ENCODE measurements around the gene IRF1.

IRF1 gene

GRCh38 chr5:132500931-132501628, 10.5 kb upstream of the IRF1 start:
- peak; percentile 93 for FAIRE-seq
- DNase-seq (ENCODE audit: insufficient read length, low spot score), result no peak

GRCh38 chr5:132500244-132500930, 9.8 kb upstream of the IRF1 start:
- FAIRE-seq, result no peak
- no peak for DNase-seq (ENCODE audit: insufficient read length, low spot score)

GRCh38 chr5:132499440-132500243, 9.1 kb upstream of the IRF1 start:
- DNase-seq (ENCODE audit: insufficient read length, low spot score) (no peak), FAIRE-seq (no peak)

- DNase-seq (ENCODE audit: insufficient read length, low spot score) (no peak), FAIRE-seq (no peak)
These were observed 8.2 kb upstream of the IRF1 start for GRCh38 chr5:132498686-132499271.

- FAIRE-seq, result no peak
These were observed 7.6 kb upstream of the IRF1 start for GRCh38 chr5:132498152-132498551.

GRCh38 chr5:132497488-132497997, 7.0 kb upstream of the IRF1 start:
- peak; percentile 70 for FAIRE-seq
- DNase-seq (ENCODE audit: insufficient read length, low spot score), result no peak

More at GRCh38 chr5:132498152-132498551, 7.6 kb upstream of the IRF1 start:
- no peak for DNase-seq (ENCODE audit: insufficient read length, low spot score)

- peak; percentile 63 for DNase-seq (ENCODE audit: insufficient read length, low spot score)
- peak; percentile 82 for FAIRE-seq
These were observed 6.3 kb upstream of the IRF1 start for GRCh38 chr5:132496631-132497487.

GRCh38 chr5:132496191-132496630, 5.6 kb upstream of the IRF1 start:
- DNase-seq (ENCODE audit: insufficient read length, low spot score) (no peak), FAIRE-seq (peak; percentile 85)

GRCh38 chr5:132495667-132496190, 5.2 kb upstream of the IRF1 start:
- FAIRE-seq (peak; percentile 75), DNase-seq (ENCODE audit: insufficient read length, low spot score) (no peak)

- no peak for DNase-seq (ENCODE audit: insufficient read length, low spot score)
These were observed 3.2 kb upstream of the IRF1 start for GRCh38 chr5:132493821-132494220.

GRCh38 chr5:132493241-132493640, 2.7 kb upstream of the IRF1 start:
- FAIRE-seq, result no peak
- no peak for DNase-seq (ENCODE audit: insufficient read length, low spot score)

More at GRCh38 chr5:132493821-132494220, 3.2 kb upstream of the IRF1 start:
- FAIRE-seq, result peak; percentile 18

GRCh38 chr5:132492386-132493125, 2.0 kb upstream of the IRF1 start:
- no peak for FAIRE-seq
- no peak for DNase-seq (ENCODE audit: insufficient read length, low spot score)

- DNase-seq (ENCODE audit: insufficient read length, low spot score) (no peak), FAIRE-seq (peak; percentile 90)
These were observed 1.1 kb upstream of the IRF1 start for GRCh38 chr5:132491368-132492364.

- no peak for DNase-seq (ENCODE audit: insufficient read length, low spot score)
- no peak for FAIRE-seq
These were observed 596 bp downstream of the IRF1 start for GRCh38 chr5:132489871-132490483.

- FAIRE-seq (peak; percentile 82), DNase-seq (ENCODE audit: insufficient read length, low spot score) (no peak)
These were observed 1.4 kb downstream of the IRF1 start for GRCh38 chr5:132489051-132489770.

- DNase-seq (ENCODE audit: insufficient read length, low spot score), result no peak
- no peak for FAIRE-seq
These were observed 2.0 kb downstream of the IRF1 start for GRCh38 chr5:132488590-132488989.
